GM18951 (cell line): ENCODE data around the gene SLC4A3.

ENCODE experiments used
- POLR2A ChIP-seq: IDR thresholded peaks from 4 replicates; pipeline ENCODE4 v1.6.1; 2011; ENCODE audit warnings: mild to moderate bottlenecking; ENCODE audit not compliant: insufficient read length, insufficient read depth; ENCODE audit errors: extremely low read depth
- in situ Hi-C: fragments of 300-500 bp; cut with MboI; formaldehyde crosslinking; loops from one replicate; pipeline ENCODE4 v1.12.0; 2022; ENCODE audit warnings: low sequenced_read_pairs, mixed read lengths, inconsistent platforms; ENCODE audit not compliant: unreplicated experiment

The SLC4A3 gene

DNA sequence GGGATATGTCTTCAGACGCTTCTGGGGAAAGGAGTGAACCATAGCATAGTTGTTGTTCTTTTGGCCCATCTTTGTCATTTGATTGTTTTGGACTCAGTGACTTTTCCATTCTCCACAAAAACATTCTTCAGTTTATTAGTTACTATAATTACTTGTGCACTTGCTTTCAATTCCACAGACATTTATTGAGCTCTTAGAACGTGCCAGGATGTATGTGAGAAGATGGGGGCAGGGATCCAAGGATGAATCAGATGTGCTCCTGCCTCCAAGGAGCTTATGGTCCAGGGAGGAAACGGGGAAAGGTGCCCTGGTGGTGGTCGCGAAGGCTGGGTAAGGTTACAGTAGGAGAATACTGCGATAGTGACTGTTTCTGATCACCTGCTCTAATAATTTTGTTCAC is 6.9 kb upstream of the SLC4A3 start:
- no peak for TF ChIP-seq POLR2A
- in situ Hi-C loops, result no loop called here

DNA sequence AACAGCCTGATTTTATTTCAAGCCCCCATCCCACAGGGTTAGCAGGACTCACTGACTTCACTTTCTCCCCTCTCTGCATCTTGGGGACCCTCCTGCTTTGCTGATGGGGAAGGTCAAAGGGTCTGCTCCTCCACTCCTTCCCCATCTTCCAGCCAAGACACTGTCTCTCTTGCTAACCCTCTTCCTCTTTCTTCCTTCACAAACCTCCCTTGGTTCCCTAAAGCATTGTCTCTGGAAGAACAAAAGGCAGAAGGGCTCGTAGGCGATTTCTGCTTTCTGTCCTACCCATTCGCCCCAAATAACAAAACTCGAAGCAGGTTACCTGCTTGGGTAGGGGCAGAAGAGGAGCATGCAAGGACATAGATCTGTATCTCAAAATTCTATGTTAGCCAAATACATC is 5.5 kb upstream of the SLC4A3 start:
- in situ Hi-C loops, result no loop called here
- TF ChIP-seq POLR2A, result no peak

DNA sequence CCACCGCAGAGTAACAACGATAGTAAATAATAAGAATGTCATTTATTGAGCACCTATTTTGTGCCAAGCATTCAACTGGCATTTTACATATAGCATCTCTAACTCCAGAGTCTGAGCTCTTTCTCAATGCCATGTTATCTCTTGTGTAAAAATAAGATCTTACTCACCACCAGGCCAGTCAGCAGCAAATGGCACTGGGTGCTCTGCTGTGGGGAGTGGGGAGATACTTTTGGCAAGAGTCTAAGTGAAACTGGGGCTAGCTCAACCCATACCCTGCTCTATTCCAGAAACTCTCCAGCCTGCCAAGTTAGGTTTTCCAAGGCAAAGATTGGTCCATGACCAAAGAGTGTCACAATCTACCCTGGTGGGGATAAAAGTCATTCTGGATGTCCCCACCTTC is 5.0 kb upstream of the SLC4A3 start:
- in situ Hi-C loops, result no loop called here
- no peak for TF ChIP-seq POLR2A

DNA sequence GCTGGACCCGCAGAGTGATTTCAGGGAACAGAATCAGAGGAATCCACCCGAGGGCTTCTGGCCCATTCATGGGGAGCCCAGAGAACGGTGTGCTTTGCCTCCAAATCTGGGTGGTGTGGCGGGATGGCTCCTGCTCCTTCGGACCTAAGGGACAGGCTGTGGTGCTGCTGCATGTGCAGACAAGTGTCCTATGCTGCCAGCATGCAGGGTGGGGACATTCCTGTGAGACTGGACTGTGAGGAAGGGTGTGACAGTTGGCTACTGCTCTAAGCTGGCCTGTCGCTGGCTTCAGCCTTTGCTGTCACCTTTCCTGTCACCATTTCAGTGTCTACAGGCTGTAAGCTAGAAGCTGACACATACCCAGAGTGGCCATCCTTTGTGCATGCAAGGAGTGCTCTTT is 2.9 kb upstream of the SLC4A3 start:
- in situ Hi-C loops, result no loop called here
- TF ChIP-seq POLR2A, result no peak

DNA sequence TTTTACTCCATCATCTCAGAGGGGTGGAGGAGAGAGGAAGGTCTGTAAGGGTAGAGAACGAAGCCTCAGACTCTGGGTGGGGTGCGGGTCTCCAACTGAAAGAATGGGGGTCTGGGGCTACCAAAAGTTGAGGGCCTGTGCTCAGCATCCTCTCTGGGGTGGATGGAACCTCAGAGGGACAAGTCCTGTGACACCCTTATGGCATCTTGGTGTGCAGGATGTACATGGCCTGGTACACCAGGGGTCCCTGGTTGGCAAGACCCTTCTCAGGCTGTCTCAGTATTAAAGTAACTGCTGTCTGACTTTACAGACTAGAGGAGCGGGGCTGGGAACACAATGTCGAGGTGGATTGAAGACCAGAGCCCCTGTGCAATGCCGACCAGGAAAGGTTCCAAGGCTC is 2.3 kb upstream of the SLC4A3 start:
- no peak for TF ChIP-seq POLR2A
- in situ Hi-C loops, result no loop called here

DNA sequence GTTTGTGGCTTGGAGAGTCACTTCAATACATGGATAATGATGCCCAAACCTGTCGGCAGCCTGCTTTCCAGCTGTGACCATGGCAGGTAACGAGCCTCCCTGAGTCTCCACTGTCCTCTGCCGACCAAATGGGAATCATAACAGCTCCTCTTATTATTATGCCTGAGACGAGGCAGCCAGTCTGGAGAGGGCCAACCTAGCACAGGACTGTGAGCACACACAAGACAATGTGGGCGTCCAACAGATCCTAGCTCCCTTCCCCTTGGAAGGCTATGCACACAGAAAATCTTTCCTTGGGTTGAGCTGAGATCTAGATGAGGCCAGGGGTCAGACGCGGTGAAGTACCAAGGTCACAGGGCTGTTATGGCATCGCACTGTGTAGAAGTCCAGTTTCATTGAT is 890 bp upstream of the SLC4A3 start:
- no peak for TF ChIP-seq POLR2A
- in situ Hi-C loops, result no loop called here

DNA sequence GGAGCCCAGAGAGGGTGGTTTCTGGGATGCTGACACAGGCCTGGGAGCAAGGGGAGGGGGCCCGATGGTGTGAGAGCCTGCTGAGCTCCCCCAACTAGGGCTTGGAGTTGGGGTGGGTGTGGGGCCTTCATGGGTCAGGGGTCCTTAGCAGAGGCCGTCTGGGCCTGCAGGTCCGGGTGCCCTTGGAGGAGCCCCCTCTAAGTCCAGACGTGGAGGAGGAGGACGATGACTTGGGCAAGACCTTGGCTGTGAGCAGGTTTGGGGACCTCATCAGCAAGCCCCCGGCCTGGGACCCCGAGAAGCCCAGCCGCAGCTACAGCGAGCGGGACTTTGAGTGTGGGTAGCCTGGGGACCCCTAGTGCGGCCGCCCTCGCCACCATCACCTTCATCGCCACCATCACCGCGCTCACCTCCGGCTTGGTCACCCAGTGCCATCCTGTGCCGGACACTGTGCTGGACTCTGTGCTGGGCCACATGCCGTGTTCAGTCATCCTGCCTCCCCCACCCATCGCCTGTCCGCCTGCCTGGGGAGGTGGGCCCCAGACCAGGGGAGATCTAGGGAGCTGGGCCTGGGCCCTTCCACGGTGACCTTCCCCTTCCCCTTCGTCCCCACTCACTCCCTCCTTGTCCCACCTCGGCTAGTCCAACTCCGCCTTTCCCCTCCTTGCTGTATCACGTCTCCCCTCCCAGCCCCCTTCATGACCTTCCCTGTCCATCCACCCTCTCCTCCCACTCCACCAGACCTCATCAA is 980 bp downstream of the SLC4A3 start:
- in situ Hi-C loops, result no loop called here
- TF ChIP-seq POLR2A, result no peak

DNA sequence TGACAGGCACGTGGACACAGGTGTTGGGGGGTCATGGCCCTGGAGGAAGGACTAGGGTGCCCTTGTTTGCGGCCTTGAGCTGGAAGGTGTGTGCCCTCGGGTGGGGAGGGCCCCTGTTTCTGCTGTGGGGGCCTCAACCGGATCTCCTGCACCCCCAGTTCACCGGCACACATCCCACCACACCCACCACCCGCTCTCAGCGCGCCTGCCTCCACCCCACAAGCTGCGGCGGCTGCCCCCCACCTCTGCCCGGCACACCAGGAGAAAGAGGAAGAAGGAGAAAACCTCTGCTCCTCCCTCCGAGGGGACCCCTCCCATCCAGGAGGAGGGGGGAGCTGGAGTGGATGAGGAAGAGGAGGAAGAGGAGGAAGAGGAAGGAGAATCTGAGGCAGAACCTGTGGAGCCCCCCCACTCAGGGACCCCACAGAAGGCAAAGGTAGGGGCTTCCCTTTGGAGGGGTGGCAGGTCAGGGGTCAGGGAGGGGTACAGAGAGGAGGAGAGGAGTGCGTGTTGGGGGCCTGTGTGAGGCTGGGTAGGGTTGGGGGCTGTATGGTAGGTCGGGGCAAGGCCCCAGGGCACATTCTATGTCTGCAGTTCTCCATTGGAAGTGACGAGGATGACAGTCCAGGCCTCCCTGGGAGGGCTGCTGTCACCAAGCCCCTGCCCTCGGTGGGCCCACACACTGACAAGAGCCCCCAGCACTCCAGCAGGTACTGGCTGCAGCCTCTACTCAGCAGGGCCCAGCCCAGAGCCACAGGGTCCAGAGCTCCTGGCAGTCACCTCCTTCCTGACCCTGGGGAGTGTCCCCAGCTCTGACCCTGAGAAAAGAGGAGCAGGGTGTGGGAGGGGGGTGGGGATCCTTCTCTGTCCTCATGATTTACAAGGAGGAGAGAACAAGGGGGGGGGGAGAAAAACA is 1.8 kb downstream of the SLC4A3 start:
- no peak for TF ChIP-seq POLR2A
- in situ Hi-C loops, result no loop called here

DNA sequence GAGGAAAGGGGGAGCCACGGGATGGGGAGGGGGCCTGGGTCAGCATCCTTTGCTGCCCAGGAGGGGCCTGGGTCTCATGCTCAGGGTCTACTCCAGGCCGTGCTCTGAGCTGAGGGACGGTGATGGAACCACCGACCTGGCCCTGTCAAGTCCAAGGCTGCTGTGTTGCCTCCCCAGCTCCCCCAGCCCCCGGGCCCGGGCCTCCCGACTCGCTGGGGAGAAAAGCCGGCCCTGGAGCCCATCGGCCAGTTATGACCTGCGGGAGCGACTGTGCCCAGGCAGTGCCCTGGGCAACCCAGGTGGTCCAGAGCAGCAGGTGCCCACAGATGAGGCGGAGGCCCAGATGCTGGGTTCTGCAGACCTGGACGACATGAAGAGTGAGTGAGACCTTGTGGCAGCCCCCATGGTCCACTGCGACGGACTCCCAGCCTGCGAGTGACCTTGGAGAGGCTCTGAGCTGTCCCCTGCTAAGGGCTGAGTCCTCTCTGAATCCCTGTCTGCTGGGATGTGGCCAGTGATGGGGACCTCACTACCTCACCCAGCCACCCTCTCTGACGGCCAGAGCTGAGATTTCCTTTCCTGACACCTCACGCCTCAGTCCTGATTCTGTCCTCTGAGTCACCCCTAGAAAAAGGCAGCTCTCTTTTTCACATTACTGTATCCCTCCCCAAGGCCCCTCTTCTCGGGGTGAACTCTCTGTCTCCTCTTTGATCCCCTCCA is 2.7 kb downstream of the SLC4A3 start:
- TF ChIP-seq POLR2A, result no peak
- in situ Hi-C loops, result no loop called here

DNA sequence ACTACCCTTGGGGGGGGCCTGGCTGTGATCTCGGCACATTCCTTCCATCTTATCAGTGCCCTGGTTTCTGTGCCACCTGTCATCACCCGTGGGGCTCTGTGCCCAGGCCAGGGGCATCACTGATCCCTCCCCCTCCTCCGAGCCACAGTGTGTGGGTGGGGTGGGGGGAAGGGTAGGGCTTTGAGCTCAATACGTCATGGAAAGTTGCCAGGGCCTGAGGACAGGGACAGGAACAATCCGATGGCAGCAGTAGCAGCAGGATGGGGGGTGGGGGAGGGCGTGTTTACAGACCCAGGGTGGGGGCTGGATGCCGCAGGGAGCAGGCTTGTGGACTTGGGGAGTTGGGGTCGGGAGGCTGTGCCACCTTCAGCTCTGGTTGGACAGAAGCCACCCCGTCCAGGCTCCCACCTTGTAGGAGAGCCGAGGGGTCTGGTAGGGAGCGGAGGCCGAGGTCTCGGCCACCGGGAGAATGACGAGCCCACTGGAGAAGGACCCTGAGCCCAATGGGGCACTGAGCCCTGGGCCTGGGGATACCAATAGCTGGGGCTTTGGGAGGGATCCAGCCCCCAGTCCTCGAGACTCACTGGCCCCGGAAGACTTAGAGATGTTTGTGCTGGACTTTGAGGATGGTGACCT is 3.5 kb downstream of the SLC4A3 start:
- no peak for TF ChIP-seq POLR2A
- in situ Hi-C loops, result no loop called here

DNA sequence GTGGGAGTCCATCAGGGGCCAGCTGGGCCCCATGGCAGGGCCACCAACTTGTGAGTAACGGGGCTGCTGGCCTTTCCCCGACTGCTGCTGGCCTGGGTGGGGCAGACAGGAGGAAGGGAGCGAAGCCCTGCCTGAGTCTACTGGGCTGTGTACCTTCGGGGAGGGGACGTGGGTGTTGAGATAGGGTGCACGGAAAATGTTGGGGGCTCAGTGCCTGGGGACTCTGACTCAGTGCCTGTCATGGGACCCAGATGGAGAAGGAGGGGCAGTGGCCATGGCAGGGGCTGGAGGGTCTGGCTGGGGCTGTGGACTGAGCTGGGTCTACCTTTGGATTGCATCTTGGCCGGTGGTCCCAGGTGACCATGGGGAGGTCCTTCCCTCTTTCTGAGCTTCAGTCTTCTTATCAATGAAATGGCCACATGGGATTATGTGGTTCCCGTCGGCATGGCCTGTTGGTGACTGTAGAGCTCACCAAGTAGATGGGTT is 4.0 kb downstream of the SLC4A3 start:
- TF ChIP-seq POLR2A, result no peak
- in situ Hi-C loops, result no loop called here

DNA sequence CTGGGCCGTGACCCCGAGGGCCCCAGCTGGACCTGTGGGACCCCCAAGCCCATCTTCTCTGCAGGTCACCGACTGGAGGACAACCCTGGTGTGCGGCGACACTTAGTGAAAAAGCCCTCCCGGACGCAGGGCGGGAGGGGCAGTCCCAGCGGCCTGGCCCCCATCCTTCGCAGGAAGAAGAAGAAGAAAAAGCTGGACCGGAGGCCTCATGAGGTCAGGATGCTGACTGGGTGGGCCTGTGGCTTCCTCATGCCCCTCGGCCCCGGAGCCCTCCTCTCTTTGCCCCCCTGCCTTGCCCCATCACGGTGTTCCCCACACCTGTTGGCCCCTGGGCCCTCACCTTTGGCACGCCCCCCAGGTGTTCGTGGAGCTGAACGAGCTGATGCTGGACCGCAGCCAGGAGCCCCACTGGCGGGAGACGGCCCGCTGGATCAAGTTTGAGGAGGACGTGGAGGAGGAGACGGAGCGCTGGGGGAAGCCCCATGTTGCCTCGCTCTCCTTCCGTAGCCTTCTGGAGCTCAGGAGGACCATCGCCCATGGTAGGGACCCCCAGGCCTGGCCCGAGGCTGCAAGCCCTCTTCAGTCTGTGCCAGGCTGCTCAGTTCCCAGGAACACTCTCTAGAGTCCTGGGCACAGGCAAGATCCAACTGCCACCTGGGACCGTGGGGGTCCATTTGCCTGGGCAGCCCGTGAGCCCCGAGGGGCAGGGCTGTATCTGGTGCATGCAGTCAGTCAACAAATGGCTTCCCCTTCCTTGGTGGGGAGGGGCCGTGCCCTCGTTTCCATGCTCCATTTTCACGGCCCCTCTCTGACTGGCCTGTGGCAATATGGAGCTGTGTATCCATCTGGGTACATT is 4.7 kb downstream of the SLC4A3 start:
- in situ Hi-C loops, result no loop called here
- TF ChIP-seq POLR2A, result no peak
